GM21717 (cell line): Measurements from ENCODE around the gene GCC1.
"Not testable (repeated sequence)": the region's sequence is repeated elsewhere in the genome, so short reads cannot be mapped to it uniquely, and the experiment has no call there.

Experiments used
- ATAC-seq: cut with Tn5 transposase; IDR thresholded peaks from one replicate; pipeline ENCODE4 v1.9.1; 2021; ENCODE audit warnings: mild to moderate bottlenecking, moderate library complexity; ENCODE audit not compliant: unreplicated experiment

Gene GCC1

GRCh38 chr7:127540461-127540860, 44.9 kb downstream of the GCC1 start:
- ATAC-seq = not testable (repeated sequence)

GRCh38 chr7:127539116-127539515, 46.3 kb downstream of the GCC1 start:
- ATAC-seq = no peak

DNA sequence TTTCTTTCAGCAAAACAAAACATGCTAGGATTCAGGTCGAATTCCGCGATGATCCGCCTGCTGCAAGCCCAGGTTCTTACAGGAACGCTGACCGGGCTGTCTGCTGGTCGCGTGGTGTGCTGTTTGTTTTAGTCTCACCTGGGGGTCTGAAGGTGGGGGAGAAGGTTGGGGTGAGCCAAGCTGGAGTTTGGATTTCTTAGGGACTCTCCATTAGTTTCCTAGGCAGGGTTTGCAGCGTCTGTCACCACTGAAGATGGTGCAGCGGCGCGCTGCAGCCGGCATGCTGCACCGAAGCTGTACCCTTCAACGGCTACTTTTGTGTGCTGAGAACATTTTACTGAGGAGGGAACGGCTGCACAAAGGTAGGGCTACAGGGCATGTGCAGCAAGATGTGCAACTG, 48.7 kb downstream of the GCC1 start:
- no peak for ATAC-seq

- ATAC-seq = no peak
Measured at GRCh38 chr7:127536394-127536691, 49.1 kb downstream of the GCC1 start.

DNA sequence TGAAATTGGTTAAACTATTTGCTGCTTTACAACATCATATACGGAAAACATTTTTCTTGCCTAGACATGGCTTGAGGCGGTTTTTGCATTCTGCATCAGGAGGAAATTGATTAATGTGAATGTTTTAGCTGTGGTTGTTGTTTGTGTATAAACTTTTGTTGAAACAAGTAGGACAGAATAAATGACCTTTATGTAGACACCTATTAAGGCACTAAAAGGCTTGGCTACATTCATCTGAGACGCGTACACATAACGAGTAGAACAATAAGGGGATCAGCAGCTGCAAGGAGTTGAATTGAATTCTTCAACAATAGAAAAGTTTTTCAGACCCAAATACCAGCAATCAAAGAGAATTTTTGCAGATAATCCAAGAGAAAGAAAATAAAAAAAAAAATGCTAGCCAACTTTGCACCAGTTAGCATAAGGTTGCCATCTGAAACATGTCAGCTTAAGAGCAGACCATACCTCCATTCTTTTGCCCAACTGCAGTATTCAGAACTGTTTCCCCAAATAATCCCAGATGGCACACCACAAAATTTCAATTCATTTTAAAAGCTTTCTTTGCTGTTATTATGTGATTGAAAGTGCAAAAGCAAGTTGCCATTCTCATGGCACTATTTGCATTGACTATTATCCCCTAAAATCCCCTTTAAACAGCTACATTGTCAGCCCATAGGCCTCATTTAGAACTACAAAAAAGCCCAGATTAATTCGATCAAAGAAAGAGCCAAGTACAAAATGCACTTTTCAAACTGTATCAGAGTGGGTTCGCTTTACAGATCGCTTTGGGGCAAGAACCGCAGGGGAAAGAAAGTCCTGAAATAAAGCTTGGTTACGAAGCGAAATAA, 49.6 kb downstream of the GCC1 start:
- ATAC-seq = no peak

DNA sequence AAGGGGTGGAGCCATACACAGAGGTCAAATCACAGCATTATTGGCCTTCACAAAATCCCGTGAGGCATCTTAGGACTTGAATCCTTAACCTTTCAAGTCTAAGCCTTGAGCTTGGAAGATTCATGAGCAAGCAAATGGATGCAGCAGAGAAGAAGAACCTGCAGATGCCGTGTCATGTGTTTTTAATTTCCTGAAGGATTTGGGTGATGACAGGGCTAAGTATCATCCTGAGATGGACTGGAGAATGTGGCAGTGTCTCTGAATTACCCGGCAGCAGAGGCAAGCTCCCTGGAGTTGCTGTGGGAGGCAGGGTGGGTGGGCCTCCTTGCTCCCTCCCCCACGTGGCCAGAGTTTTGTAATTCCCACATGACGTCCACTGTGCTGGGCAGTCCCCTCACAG, 50.8 kb downstream of the GCC1 start:
- no peak for ATAC-seq

DNA sequence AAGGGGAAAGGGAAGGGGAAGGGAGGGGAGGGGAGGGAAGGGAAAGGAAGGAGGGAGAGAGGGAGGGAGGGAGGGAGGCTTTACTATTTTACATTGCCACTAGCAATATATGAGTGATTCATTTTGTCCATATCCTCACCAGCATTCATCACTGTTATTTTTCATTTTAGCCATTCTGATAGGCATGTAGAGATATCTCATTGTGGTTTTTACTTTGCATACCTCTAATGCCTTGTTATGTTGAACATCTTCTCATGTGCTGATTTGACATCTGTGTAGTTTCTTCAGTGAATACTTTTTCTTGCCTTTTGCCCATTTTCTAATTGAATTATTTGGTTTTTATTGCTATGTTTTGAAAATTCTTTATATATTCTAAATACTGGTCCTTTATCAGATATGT, 52.7 kb downstream of the GCC1 start:
- ATAC-seq = no peak

GRCh38 chr7:127532151-127532550, 53.2 kb downstream of the GCC1 start:
- ATAC-seq = no peak
